ENCODE data around the gene CARD6.
"Not testable (repeated sequence)": the region's sequence is repeated elsewhere in the genome, so short reads cannot be mapped to it uniquely, and the experiment has no call there.

The CARD6 gene

DNA sequence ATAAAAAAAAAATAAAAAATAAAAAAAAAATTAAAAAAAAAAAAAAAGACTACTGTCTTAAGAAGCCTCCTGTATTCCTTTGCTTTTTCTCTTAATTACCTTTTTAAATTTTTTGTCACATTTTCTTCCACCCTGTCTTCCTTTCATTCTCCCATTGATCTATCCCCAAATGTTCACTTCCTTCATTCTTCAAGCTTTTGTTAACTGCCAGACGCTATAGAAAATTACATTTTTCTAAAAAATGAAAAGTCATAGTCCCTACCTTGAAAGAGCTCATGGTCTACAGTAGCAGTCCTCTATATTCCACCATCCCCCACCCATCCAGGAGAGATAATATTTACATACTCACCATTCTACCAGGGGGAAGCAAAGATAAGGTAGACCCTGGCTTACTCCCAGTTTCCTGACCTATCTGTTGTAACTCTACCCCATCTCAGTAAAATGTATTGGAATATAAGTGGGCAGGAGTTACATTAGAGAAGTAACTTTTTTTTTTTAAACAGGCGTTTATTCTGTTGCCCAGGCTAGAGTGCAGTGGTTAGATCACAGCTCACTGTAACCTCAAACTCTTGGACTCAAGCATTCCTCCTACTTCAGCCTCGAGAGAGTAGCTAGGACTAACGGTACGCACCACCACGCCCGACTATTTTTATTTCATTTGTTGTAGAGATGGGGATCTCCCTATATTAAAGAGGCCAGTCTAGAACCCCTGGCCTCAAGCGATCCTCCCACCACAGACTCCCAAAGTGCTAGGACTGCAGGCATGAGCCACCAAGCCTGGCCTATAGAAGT is 39.2 kb upstream of the CARD6 start:
- H3K27ac ChIP-seq (ENCODE audit: low read length): no peak overlapping the region

GRCh38 chr5:40812125-40812524 is 29.0 kb upstream of the CARD6 start:
- Histone ChIP-seq H3K9ac (ENCODE audit: low read depth, low read length) (no peak overlapping the region), H3K9me3 (ENCODE audit: insufficient read depth, low read depth, low read length) (no peaks in the 10 kb centered on the region), H3K27ac (ENCODE audit: low read length) (no peak overlapping the region), H3K4me3 (ENCODE audit: low read length) (no peak overlapping the region), H3K4me1 (ENCODE audit: insufficient read depth, low read length) (0 out of 2 replicates have a peak, but pooled peaks cover 5% of the 10 kb centered on the region), H3K27me3 (ENCODE audit: insufficient read depth, low read length) (no peaks in the 10 kb centered on the region), H3K36me3 (ENCODE audit: insufficient read depth, low read depth, low read length) (no peaks in the 10 kb centered on the region)

More for the DNA sequence above, 39.2 kb upstream of the CARD6 start:
- Histone ChIP-seq H3K4me1 (ENCODE audit: insufficient read depth, low read length) (peaks cover 5% of the 10 kb centered on the region; the same call in 1 of the 2 replicates), H3K9ac (ENCODE audit: low read depth, low read length) (no peak overlapping the region), H3K9me3 (ENCODE audit: insufficient read depth, low read depth, low read length) (no peaks in the 10 kb centered on the region), H3K4me3 (ENCODE audit: low read length) (no peak overlapping the region), H3K27me3 (ENCODE audit: insufficient read depth, low read length) (no peaks in the 10 kb centered on the region), H3K36me3 (ENCODE audit: insufficient read depth, low read depth, low read length) (no peaks in the 10 kb centered on the region)

GRCh38 chr5:40813698-40814281 is 27.4 kb upstream of the CARD6 start:
- H3K36me3 ChIP-seq (ENCODE audit: insufficient read depth, low read depth, low read length): no peaks in the 10 kb centered on the region
- no peaks in the 10 kb centered on the region for H3K9me3 ChIP-seq (ENCODE audit: insufficient read depth, low read depth, low read length)
- 0 out of 2 replicates have a peak, but pooled peaks cover 2% of the 10 kb centered on the region for H3K4me1 ChIP-seq (ENCODE audit: insufficient read depth, low read length)
- H3K27me3 ChIP-seq (ENCODE audit: insufficient read depth, low read length): no peaks in the 10 kb centered on the region
- no peak overlapping the region for H3K9ac ChIP-seq (ENCODE audit: low read depth, low read length)
- H3K27ac ChIP-seq (ENCODE audit: low read length): no peak overlapping the region
- H3K4me3 ChIP-seq (ENCODE audit: low read length): no peak overlapping the region

DNA sequence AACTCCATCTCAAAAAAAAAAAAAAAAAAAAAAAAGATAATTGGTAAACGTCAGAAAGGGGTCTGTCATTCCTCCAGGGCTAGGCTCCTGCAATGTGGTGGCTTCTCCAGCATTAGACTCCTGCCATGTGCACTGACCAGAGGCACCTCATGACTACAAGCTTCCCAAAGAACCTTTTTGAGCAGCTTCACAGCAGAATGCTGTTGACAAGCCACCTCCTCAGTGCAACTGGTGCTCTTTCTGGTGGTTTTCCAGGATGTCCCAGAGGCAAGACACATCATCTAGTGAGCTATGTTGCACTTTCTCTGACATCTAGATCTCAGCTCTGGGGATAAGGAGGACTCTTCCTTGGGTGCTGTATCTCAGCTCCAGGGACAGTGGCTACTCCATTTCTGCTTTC is 17.7 kb upstream of the CARD6 start:
- H3K27me3 ChIP-seq (ENCODE audit: insufficient read depth, low read length): no peaks in the 10 kb centered on the region
- H3K4me1 ChIP-seq (ENCODE audit: insufficient read depth, low read length): no peaks in the 10 kb centered on the region
- no peak overlapping the region for H3K9ac ChIP-seq (ENCODE audit: low read depth, low read length)
- no peaks in the 10 kb centered on the region for H3K9me3 ChIP-seq (ENCODE audit: insufficient read depth, low read depth, low read length)
- no peak overlapping the region for H3K27ac ChIP-seq (ENCODE audit: low read length)
- no peak overlapping the region for H3K4me3 ChIP-seq (ENCODE audit: low read length)
- peaks cover 23% of the 10 kb centered on the region for H3K36me3 ChIP-seq (ENCODE audit: insufficient read depth, low read depth, low read length)

GRCh38 chr5:40825461-40826043 is 15.6 kb upstream of the CARD6 start:
- not testable (repeated sequence) for H3K9me3 ChIP-seq (ENCODE audit: insufficient read depth, low read depth, low read length); H3K4me3 ChIP-seq (ENCODE audit: low read length); H3K9ac ChIP-seq (ENCODE audit: low read depth, low read length); H3K27ac ChIP-seq (ENCODE audit: low read length); H3K27me3 ChIP-seq (ENCODE audit: insufficient read depth, low read length); H3K4me1 ChIP-seq (ENCODE audit: insufficient read depth, low read length)
- H3K36me3 ChIP-seq (ENCODE audit: insufficient read depth, low read depth, low read length): peaks cover 44% of the 10 kb centered on the region

- Histone ChIP-seq H3K4me1 (ENCODE audit: insufficient read depth, low read length) (no peaks in the 10 kb centered on the region; the same call in 1 of the 2 replicates), H3K4me3 (ENCODE audit: low read length) (no peak overlapping the region), H3K9ac (ENCODE audit: low read depth, low read length) (no peak overlapping the region), H3K27ac (ENCODE audit: low read length) (no peak overlapping the region), H3K9me3 (ENCODE audit: insufficient read depth, low read depth, low read length) (no peaks in the 10 kb centered on the region), H3K36me3 (ENCODE audit: insufficient read depth, low read depth, low read length) (peaks cover 55% of the 10 kb centered on the region), H3K27me3 (ENCODE audit: insufficient read depth, low read length) (no peaks in the 10 kb centered on the region)
Measured at GRCh38 chr5:40826489-40827187, 14.5 kb upstream of the CARD6 start.

- Histone ChIP-seq H3K27ac (ENCODE audit: low read length) (no peak overlapping the region), H3K9ac (ENCODE audit: low read depth, low read length) (no peak overlapping the region), H3K9me3 (ENCODE audit: insufficient read depth, low read depth, low read length) (no peaks in the 10 kb centered on the region), H3K4me1 (ENCODE audit: insufficient read depth, low read length) (peaks cover 7% of the 10 kb centered on the region), H3K36me3 (ENCODE audit: insufficient read depth, low read depth, low read length) (peaks cover 62% of the 10 kb centered on the region), H3K27me3 (ENCODE audit: insufficient read depth, low read length) (no peaks in the 10 kb centered on the region), H3K4me3 (ENCODE audit: low read length) (no peak overlapping the region)
Measured at GRCh38 chr5:40827188-40827977, 13.8 kb upstream of the CARD6 start.

GRCh38 chr5:40828021-40828631 is 13.0 kb upstream of the CARD6 start:
- H3K9ac ChIP-seq (ENCODE audit: low read depth, low read length): no peak overlapping the region
- H3K27ac ChIP-seq (ENCODE audit: low read length): no peak overlapping the region
- H3K9me3 ChIP-seq (ENCODE audit: insufficient read depth, low read depth, low read length): no peaks in the 10 kb centered on the region
- peaks cover 69% of the 10 kb centered on the region for H3K36me3 ChIP-seq (ENCODE audit: insufficient read depth, low read depth, low read length)
- peaks cover 13% of the 10 kb centered on the region for H3K4me1 ChIP-seq (ENCODE audit: insufficient read depth, low read length)
- no peak overlapping the region for H3K4me3 ChIP-seq (ENCODE audit: low read length)
- no peaks in the 10 kb centered on the region for H3K27me3 ChIP-seq (ENCODE audit: insufficient read depth, low read length)

GRCh38 chr5:40828690-40829661 is 12.2 kb upstream of the CARD6 start:
- Histone ChIP-seq H3K4me3 (ENCODE audit: low read length) (no peak overlapping the region), H3K36me3 (ENCODE audit: insufficient read depth, low read depth, low read length) (peaks cover 78% of the 10 kb centered on the region), H3K27me3 (ENCODE audit: insufficient read depth, low read length) (no peaks in the 10 kb centered on the region), H3K27ac (ENCODE audit: low read length) (no peak overlapping the region), H3K9me3 (ENCODE audit: insufficient read depth, low read depth, low read length) (no peaks in the 10 kb centered on the region), H3K9ac (ENCODE audit: low read depth, low read length) (no peak overlapping the region), H3K4me1 (ENCODE audit: insufficient read depth, low read length) (peaks cover 18% of the 10 kb centered on the region)
